ENCODE data around the gene CCDC57. TPM values are rescaled to one million over a fixed set of nuclear protein-coding genes. Genes with fewer than 3 reads are reported as not detected.

The CCDC57 gene
- total RNA-seq, 2 experiments from 2014 or later: 70.2 to 73.9 TPM

GRCh38 chr17:82229698-82230608 lies 17.3 kb upstream of the CCDC57 start:
- ATAC-seq (no peak), DNase-seq (peak; percentile 52)
- peak overlapping the region; percentile 87 for H3K27ac Mint-ChIP-seq
- no peaks in the 10 kb centered on the region for H3K27me3 Mint-ChIP-seq
- peaks cover 22% of the 10 kb centered on the region for H3K4me1 Mint-ChIP-seq
- peaks cover 3% of the 10 kb centered on the region for H3K36me3 Mint-ChIP-seq
- H3K9me3 Mint-ChIP-seq (ENCODE audit: low read depth): no peaks in the 10 kb centered on the region
- peak overlapping the region; percentile 87 for H3K4me3 Mint-ChIP-seq
- CTCF ChIA-PET: interaction anchor here (0.7 to 2.8 kb wide), 8 partner anchors 8 to 62 kb away, joined by 3 to 14 read pairs (median 4); no protein-coding TSS in a partner anchor

DNA sequence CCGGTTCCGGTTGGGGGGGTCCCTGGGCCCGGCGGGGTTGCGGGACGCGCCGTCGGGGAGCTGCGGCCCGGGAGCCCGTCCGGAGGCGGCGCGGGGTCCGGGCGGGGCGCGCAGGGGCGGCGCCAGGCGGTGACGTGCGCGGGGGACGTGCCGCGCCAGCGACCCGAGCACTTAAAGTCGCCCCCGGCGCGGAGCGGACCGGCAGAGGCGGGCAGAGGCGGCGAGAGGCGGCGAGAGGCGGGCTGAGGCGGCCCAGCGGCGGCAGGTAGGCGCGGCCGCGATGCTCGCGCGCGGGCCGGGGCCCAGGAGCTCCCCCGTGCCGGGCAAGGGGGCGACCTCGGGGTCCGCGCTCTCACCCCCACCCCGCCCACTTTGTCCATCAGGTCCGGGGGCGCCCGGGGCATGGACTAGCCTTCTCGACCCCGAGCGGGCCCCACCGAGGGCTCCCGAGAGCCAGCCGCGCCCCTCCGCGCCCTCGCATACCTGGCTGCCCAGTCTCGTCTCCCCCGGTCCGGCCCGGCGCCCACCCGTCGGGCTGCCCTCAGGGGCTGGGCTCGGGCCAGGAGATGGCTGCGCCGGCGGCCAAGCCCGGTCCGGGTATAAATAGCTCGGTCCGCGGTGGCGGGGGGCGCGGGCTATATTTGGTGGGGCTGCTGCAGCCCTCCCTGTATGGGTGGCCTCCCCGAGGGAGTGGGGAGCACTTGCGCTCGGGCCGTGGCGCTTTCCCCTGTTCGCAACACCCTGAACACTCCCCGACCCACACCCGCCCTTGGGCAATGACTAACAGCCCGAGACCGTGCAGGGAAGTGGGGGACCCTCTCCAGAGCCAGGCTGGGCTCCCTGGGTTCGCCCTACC lies 16.4 kb upstream of the CCDC57 start, which contains the start of gene SLC16A3:
SLC16A3 (plus strand) TSS at position 201 of the 856 bp plus-strand sequence. CDS start 6,967 bp downstream, outside the sequence.
- no peaks in the 10 kb centered on the region for H3K27me3 Mint-ChIP-seq
- H3K27ac Mint-ChIP-seq: peak within 1 kb of the TSS; percentile 87
- peaks cover 3% of the 10 kb centered on the region for H3K36me3 Mint-ChIP-seq
- DNase-seq (peak; percentile 77), ATAC-seq (peak; percentile 61)
- no peaks in the 10 kb centered on the region for H3K9me3 Mint-ChIP-seq (ENCODE audit: low read depth)
- peak within 1 kb of the TSS; percentile 87 for H3K4me3 Mint-ChIP-seq
- H3K4me1 Mint-ChIP-seq: peaks cover 16% of the 10 kb centered on the region
- CTCF ChIA-PET: interaction anchor here (0.7 to 2.8 kb wide), 7 partner anchors 9 to 63 kb away, joined by 3 to 14 read pairs (median 4); no protein-coding TSS in a partner anchor

DNA sequence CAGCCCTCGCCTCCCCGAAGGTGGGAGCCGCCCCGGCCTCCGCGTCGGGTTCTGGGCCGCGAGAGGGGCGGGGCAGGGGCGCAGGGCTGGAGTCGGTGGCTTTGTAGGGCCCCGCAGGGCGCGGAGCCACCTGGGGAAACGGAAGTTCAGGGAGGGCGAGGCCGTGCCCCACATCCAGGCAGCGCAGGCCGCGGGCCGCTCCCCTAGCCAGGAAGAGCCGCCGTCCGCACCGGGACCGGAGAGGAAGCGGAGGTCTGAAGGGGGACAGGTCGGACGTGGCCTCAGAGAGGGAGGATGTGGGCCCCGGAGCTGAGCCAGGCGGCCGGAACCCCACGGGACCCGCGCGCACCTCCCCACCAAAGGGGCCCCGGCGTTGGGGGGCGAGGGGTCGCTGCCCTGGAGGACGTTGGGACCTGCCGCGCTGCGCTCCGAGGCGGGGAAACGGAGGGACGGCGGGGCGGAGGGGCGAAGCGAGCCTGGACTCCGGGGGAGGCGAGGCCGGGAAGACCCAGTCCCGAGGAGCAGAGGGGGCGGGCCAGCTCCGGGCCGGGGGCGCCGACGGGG lies 15.7 kb upstream of the CCDC57 start:
- DNase-seq: peak; percentile 83
- Mint-ChIP-seq H3K27me3 (no peaks in the 10 kb centered on the region), H3K9me3 (ENCODE audit: low read depth) (no peaks in the 10 kb centered on the region), H3K4me3 (peak overlapping the region; percentile 74), H3K36me3 (peaks cover 3% of the 10 kb centered on the region), H3K4me1 (peaks cover 14% of the 10 kb centered on the region), H3K27ac (peak overlapping the region; percentile 86)
- ATAC-seq: peak; percentile 52
- CTCF ChIA-PET: interaction anchor here (1.3 to 2.8 kb wide), 4 partner anchors 8 to 22 kb away, joined by 3 to 14 read pairs (median 6); no protein-coding TSS in a partner anchor

- CTCF ChIA-PET: interaction anchor here (1.8 to 3.3 kb wide), 3 partner anchors 8 to 22 kb away, joined by 8 to 14 read pairs (median 13); no protein-coding TSS in a partner anchor
- peak overlapping the region; percentile 86 for H3K27ac Mint-ChIP-seq
- ATAC-seq: no peak
- peak overlapping the region; percentile 74 for H3K4me3 Mint-ChIP-seq
- no peak for DNase-seq
- H3K27me3 Mint-ChIP-seq: no peaks in the 10 kb centered on the region
- no peaks in the 10 kb centered on the region for H3K9me3 Mint-ChIP-seq (ENCODE audit: low read depth)
- peaks cover 3% of the 10 kb centered on the region for H3K36me3 Mint-ChIP-seq
- H3K4me1 Mint-ChIP-seq: peaks cover 10% of the 10 kb centered on the region
Observed at GRCh38 chr17:82227629-82228277, 15.1 kb upstream of the CCDC57 start.

GRCh38 chr17:82226809-82227628 lies 14.4 kb upstream of the CCDC57 start:
- no peaks in the 10 kb centered on the region for H3K27me3 Mint-ChIP-seq
- H3K9me3 Mint-ChIP-seq (ENCODE audit: low read depth): no peaks in the 10 kb centered on the region
- CTCF ChIA-PET: interaction anchor here (0.8 to 3.3 kb wide), 3 partner anchors 9 to 197 kb away, joined by 3 to 13 read pairs (median 6); no protein-coding TSS in a partner anchor
- H3K36me3 Mint-ChIP-seq: peaks cover 3% of the 10 kb centered on the region
- H3K27ac Mint-ChIP-seq: peak overlapping the region; percentile 86
- peaks cover 9% of the 10 kb centered on the region for H3K4me1 Mint-ChIP-seq
- H3K4me3 Mint-ChIP-seq: no peak overlapping the region
- no peak for ATAC-seq
- DNase-seq: no peak

- no peak for DNase-seq
Observed at GRCh38 chr17:82226146-82226808, 13.6 kb upstream of the CCDC57 start.

DNA sequence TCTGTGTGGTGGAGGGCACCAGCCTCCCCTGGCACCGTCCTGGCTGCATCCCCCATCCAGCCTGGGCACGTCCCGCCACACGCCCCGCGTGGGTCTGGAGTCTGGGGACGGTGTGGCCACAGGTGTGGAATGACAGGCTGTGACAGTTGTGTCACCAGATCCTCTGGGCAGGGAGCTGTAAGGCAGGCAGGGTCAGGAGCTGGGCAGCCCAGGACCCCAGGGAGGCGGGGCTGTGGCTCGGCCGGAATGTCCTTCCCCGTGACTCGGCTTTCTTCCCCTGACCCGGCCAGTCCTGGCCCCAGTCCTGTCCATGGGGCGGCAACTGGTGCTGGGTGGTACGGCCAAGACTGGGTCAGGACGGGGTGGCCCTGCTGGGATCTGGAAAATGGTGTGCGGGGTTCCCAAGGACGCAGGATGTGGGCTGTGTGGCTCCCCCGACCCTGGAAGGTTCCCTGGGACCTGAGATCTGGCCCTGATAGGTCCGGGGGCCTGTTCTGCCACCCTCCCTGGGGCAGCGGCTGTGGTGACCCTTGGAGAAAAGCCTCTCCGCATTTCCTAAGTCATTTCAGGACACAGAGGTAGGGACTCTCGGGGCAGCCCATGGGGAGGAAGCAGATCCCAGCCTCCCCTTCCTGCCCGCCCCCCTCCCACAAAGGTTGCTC lies 12.9 kb upstream of the CCDC57 start:
- no peak overlapping the region for H3K4me3 Mint-ChIP-seq
- H3K36me3 Mint-ChIP-seq: peaks cover 3% of the 10 kb centered on the region
- no peak for DNase-seq
- H3K27me3 Mint-ChIP-seq: no peaks in the 10 kb centered on the region
- H3K9me3 Mint-ChIP-seq (ENCODE audit: low read depth): no peaks in the 10 kb centered on the region
- H3K4me1 Mint-ChIP-seq: peaks cover 9% of the 10 kb centered on the region
- no peak overlapping the region for H3K27ac Mint-ChIP-seq
- ATAC-seq: no peak
- CTCF ChIA-PET: interaction anchor here (0.6 to 3.3 kb wide), 3 partner anchors 11 to 258 kb away, joined by 3 to 13 read pairs (median 3); no protein-coding TSS in a partner anchor

More at GRCh38 chr17:82226146-82226808, 13.6 kb upstream of the CCDC57 start:
- no peaks in the 10 kb centered on the region for H3K9me3 Mint-ChIP-seq (ENCODE audit: low read depth)
- no peak overlapping the region for H3K4me3 Mint-ChIP-seq
- CTCF ChIA-PET: interaction anchor here (0.6 to 3.3 kb wide), 4 partner anchors 10 to 259 kb away, joined by 3 to 13 read pairs (median 4); no protein-coding TSS in a partner anchor
- no peak overlapping the region for H3K27ac Mint-ChIP-seq
- no peaks in the 10 kb centered on the region for H3K27me3 Mint-ChIP-seq
- peaks cover 9% of the 10 kb centered on the region for H3K4me1 Mint-ChIP-seq
- peaks cover 3% of the 10 kb centered on the region for H3K36me3 Mint-ChIP-seq
- ATAC-seq: no peak

DNA sequence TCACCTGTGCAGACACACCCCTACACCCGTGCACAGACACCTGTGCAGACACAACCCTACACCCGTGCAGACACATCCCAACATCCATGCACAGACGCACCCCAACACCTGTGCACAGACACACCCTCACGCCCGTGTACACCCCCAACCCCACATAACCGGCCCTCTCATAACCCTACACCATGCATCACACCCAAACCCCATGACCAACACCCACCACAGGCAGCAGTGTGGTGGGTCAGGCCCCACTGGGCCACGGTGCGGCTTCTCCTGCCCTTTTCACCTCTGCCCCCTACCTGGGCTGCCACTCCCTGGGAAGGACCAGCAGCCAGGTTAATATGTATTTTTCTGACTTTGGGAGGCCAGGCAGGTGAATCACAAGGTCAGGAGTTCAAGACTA lies 12.0 kb upstream of the CCDC57 start:
- Mint-ChIP-seq H3K27me3 (no peaks in the 10 kb centered on the region), H3K4me1 (peaks cover 6% of the 10 kb centered on the region), H3K36me3 (no peaks in the 10 kb centered on the region), H3K27ac (no peak overlapping the region), H3K4me3 (no peak overlapping the region), H3K9me3 (ENCODE audit: low read depth) (no peaks in the 10 kb centered on the region)
- no peak for ATAC-seq
- CTCF ChIA-PET: interaction anchor here (1.1 to 3.3 kb wide), 2 partner anchors 11 to 19 kb away, joined by 3 to 13 read pairs; no protein-coding TSS in a partner anchor
- no peak for DNase-seq

DNA sequence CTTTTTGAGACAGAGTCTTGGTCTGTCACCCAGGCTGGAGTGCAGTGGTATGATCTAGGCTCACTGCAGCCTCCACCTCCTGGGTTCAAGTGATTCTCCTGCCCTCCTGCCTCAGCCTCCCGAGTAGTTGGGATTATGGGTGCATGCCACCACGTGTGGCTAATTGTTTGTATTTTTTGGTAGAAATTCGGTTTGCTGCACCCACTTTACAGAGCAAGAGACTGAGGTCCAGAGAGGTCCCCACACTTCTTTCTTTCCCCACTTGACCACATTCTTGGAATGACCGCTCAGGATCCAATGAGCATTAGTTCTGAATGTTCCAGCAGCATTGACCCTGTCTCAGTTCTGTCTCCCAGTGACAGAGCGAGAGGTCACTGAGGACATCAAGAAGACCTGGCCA lies 10.9 kb upstream of the CCDC57 start:
- peaks cover 6% of the 10 kb centered on the region for H3K4me1 Mint-ChIP-seq
- H3K36me3 Mint-ChIP-seq: no peaks in the 10 kb centered on the region
- H3K4me3 Mint-ChIP-seq: no peak overlapping the region
- ATAC-seq (no peak), DNase-seq (no peak)
- no peaks in the 10 kb centered on the region for H3K9me3 Mint-ChIP-seq (ENCODE audit: low read depth)
- CTCF ChIA-PET: no interaction called here
- H3K27ac Mint-ChIP-seq: no peak overlapping the region
- H3K27me3 Mint-ChIP-seq: no peaks in the 10 kb centered on the region

DNA sequence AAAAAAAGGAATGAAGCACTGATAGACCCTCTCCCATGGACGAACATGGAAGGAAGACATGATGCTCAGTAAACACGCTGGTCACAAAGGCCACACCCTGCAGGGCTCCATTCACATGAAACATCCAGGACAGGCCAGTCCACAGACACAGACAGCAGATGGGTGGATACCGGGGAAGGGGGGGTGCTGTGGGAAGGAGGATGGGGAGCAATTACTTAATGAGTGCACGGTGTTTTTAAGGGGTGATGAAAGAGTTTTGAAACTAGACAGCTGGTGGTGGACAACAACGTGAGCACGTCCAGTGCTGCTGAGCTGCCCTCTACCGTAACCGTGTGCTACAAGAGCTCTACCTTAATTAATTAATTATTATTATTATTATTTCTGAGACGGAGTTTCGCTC lies 10.2 kb upstream of the CCDC57 start:
- Mint-ChIP-seq H3K9me3 (ENCODE audit: low read depth) (no peaks in the 10 kb centered on the region), H3K36me3 (no peaks in the 10 kb centered on the region), H3K27ac (no peak overlapping the region), H3K27me3 (no peaks in the 10 kb centered on the region), H3K4me1 (peaks cover 10% of the 10 kb centered on the region), H3K4me3 (no peak overlapping the region)
- CTCF ChIA-PET: no interaction called here
- ATAC-seq (no peak), DNase-seq (no peak)

DNA sequence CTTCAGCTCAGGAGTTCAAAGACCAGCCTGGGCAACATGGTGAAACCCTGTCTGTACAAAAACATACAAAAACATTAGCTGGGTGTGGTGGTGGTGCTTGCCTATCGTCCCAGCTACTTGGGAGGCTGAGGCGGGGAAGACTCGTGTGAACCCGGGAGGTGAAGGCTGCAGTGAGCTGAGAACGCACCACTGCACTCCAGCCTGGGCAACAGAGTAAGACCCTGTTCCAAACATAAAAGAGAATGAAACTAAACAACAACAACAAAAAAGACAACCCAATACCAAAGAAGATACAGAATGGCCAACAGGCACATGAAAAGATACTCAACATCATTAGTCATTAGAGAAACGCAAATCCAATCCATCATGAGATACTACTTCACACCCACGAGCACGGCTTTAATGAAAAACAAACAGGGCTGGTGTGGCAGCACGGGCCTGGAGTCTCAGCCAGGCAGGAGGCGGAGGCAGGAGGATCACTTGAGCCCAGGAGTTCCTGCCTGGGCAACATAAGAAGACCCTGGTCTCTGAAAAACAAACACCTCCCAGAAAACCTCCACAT lies 8.8 kb upstream of the CCDC57 start:
- Mint-ChIP-seq H3K4me3 (no peak overlapping the region), H3K4me1 (peaks cover 17% of the 10 kb centered on the region), H3K27me3 (no peaks in the 10 kb centered on the region), H3K9me3 (ENCODE audit: low read depth) (no peaks in the 10 kb centered on the region), H3K27ac (no peak overlapping the region), H3K36me3 (no peaks in the 10 kb centered on the region)
- CTCF ChIA-PET: no interaction called here
- DNase-seq: no peak
- ATAC-seq: no peak

Data from activated CD8-positive, alpha-beta memory T cell treated with anti-CD3 and anti-CD28 coated beads, Interleukin-2, amount 10 ng/mL, durations not matched to agents 7 days and 5 days (primary cell).